ENCODE measurements around the gene OCIAD2.

The OCIAD2 gene

DNA sequence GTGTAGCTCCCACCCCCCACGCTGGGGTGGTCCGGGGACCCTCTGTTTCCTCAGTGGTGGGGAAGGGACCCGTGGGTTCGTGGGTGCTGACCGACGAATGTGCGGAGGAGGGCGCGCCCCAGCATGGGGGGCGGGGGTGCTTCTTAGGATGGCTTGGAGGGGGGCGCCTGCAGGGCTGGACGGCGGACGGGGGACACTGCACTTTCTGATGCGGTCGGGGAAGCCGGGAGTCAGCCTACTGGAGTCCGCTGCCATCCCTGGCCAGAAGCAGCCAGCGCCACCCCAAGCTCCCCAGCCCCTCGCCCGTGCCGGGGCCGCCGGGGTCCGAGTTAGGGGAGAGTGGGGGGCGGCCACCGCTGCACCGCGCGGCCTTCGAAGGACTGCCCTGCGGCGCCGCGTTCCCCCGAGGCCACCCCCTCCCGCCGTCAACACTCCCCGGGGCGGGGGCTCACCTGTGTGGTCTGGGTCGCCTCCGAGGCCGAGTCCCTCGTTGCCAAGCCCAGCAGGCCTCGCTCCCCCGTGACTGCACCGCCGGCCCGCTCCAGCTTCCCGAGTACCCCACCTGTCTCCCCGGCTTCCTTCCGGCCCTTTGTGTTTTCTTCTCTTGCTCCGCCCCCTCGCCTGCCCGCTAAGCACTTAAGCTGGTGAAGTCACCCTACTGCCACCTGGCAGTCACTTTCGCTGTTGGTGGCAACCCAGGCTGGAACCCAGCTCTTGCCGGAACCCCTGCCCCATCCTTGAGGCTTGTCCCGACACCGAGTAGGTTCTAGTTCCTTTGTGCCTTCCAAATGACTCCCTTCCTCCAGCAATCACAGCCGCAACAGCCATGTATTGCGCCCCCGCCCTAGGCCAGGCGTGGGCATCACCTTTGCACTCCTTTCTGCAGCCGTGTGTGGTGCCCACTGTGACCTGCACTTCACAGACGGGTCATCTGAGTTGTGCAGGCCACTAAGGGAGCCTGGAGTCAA lies at the start of gene OCIAD2:
Gene OCIAD2 (minus strand): TSS at position 569 of the 968 bp plus-strand sequence. CDS start 2,225 bp downstream, outside the sequence.
- TF ChIP-seq, protein P1, sequence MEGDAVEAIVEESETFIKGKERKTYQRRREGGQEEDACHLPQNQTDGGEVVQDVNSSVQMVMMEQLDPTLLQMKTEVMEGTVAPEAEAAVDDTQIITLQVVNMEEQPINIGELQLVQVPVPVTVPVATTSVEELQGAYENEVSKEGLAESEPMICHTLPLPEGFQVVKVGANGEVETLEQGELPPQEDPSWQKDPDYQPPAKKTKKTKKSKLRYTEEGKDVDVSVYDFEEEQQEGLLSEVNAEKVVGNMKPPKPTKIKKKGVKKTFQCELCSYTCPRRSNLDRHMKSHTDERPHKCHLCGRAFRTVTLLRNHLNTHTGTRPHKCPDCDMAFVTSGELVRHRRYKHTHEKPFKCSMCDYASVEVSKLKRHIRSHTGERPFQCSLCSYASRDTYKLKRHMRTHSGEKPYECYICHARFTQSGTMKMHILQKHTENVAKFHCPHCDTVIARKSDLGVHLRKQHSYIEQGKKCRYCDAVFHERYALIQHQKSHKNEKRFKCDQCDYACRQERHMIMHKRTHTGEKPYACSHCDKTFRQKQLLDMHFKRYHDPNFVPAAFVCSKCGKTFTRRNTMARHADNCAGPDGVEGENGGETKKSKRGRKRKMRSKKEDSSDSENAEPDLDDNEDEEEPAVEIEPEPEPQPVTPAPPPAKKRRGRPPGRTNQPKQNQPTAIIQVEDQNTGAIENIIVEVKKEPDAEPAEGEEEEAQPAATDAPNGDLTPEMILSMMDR (IDR thresholded peaks at IDR 0.05; ENCODE audit: extremely low read depth, insufficient read depth, missing control alignments) = peak; percentile 46
- in situ Hi-C loops (cut with MboI; ENCODE audit: low pct_unique_long_range_greater_than_20kb, low sequenced_read_pairs, unreplicated experiment) = no loop called here

GRCh38 chr4:48954314-48954713 lies 47.7 kb upstream of the OCIAD2 start:
- TF ChIP-seq, protein P1 (IDR thresholded peaks at IDR 0.05; ENCODE audit: extremely low read depth, insufficient read depth, missing control alignments) = no peak
- no peak for DNase-seq (ENCODE audit: low spot score)
- in situ Hi-C loops (cut with MboI; ENCODE audit: low pct_unique_long_range_greater_than_20kb, low sequenced_read_pairs, unreplicated experiment) = no loop called here

More for the DNA sequence above, at the start of gene OCIAD2:
- DNase-seq (ENCODE audit: low spot score) = peak; percentile 87

- TF ChIP-seq, protein P1 (IDR thresholded peaks at IDR 0.05; ENCODE audit: extremely low read depth, insufficient read depth, missing control alignments) = no peak
- DNase-seq (ENCODE audit: low spot score) = no peak
- in situ Hi-C loops (cut with MboI; ENCODE audit: low pct_unique_long_range_greater_than_20kb, low sequenced_read_pairs, unreplicated experiment) = loop anchor here (10.0 kb wide), 1 partner anchor 375 kb away; no protein-coding TSS in a partner anchor
These were observed 43.1 kb upstream of the OCIAD2 start for GRCh38 chr4:48949518-48950219.

GRCh38 chr4:48949086-48949485 lies 42.5 kb upstream of the OCIAD2 start:
- TF ChIP-seq, protein P1 (IDR thresholded peaks at IDR 0.05; ENCODE audit: extremely low read depth, insufficient read depth, missing control alignments) = no peak
- in situ Hi-C loops (cut with MboI; ENCODE audit: low pct_unique_long_range_greater_than_20kb, low sequenced_read_pairs, unreplicated experiment) = loop anchor here (10.0 kb wide), 1 partner anchor 374 kb away; no protein-coding TSS in a partner anchor

DNA sequence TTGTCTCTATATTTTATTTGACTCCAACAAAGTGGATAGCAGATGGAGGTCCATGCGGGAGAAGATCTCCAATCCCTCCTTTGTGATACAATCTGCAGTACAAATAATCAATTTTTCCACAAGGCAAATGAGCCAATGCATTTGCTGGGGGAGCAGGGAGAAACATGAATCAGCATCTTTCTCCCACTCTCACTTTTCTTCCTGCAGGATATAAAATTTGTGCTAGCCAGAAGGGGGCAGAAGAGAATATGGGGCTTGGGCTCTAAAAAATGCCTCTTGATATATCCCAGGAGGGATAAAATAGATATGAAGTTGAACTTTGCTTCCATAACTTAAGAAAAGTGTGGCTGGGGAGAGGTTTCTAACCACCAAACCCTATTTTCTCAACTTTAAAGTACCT lies 41.2 kb upstream of the OCIAD2 start:
- DNase-seq (ENCODE audit: low spot score) = no peak
- in situ Hi-C loops (cut with MboI; ENCODE audit: low pct_unique_long_range_greater_than_20kb, low sequenced_read_pairs, unreplicated experiment) = loop anchor here (10.0 kb wide), 1 partner anchor 373 kb away; no protein-coding TSS in a partner anchor
- TF ChIP-seq, protein P1 (IDR thresholded peaks at IDR 0.05; ENCODE audit: extremely low read depth, insufficient read depth, missing control alignments) = no peak

More at GRCh38 chr4:48949086-48949485, 42.5 kb upstream of the OCIAD2 start:
- DNase-seq (ENCODE audit: low spot score) = no peak

DNA sequence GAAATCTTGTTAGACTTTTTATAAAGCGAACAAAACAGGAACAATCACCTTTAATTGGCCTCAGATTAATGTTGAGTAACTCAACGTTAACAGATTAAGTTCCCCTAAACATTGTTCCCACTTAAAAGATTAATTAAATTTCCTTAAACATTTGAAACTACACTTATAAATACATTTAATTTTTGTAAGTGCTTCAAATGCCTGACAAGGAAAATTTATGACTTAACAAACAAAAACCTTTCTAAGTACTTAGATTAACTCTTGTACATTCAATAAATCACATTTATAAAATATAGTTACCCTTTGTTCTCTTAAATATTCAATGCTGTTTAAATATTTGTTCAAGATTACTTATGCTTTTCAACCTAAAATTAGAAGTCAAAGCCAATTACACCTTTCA lies 39.4 kb upstream of the OCIAD2 start:
- no peak for DNase-seq (ENCODE audit: low spot score)
- in situ Hi-C loops (cut with MboI; ENCODE audit: low pct_unique_long_range_greater_than_20kb, low sequenced_read_pairs, unreplicated experiment) = loop anchor here (10.0 kb wide), 1 partner anchor 371 kb away; no protein-coding TSS in a partner anchor
- TF ChIP-seq, protein P1 (IDR thresholded peaks at IDR 0.05; ENCODE audit: extremely low read depth, insufficient read depth, missing control alignments) = no peak

All from GM13977 (cell line).